ENCODE results near the gene SERPINE3.

- TF ChIP-seq CTCF (IDR thresholded peaks at IDR 0.05), result no peak
- TF ChIP-seq POLR2AphosphoS5 (IDR thresholded peaks at IDR 0.05), result no peak
- no peak for TF ChIP-seq POLR2A (IDR thresholded peaks at IDR 0.05)
These were observed at the start of gene SERPINE3 for GRCh38 chr13:51339354-51339753.
